HG03520 (cell line): ENCODE results near the gene GH1.
"Not testable (repeated sequence)": the region's sequence is repeated elsewhere in the genome, so short reads cannot be mapped to it uniquely, and the experiment has no call there.

Experiments
- ATAC-seq: cut with Tn5 transposase; IDR thresholded peaks from one replicate; pipeline ENCODE4 v1.9.1; 2021; ENCODE audit warnings: mild to moderate bottlenecking, moderate library complexity; ENCODE audit not compliant: unreplicated experiment

Gene GH1

DNA sequence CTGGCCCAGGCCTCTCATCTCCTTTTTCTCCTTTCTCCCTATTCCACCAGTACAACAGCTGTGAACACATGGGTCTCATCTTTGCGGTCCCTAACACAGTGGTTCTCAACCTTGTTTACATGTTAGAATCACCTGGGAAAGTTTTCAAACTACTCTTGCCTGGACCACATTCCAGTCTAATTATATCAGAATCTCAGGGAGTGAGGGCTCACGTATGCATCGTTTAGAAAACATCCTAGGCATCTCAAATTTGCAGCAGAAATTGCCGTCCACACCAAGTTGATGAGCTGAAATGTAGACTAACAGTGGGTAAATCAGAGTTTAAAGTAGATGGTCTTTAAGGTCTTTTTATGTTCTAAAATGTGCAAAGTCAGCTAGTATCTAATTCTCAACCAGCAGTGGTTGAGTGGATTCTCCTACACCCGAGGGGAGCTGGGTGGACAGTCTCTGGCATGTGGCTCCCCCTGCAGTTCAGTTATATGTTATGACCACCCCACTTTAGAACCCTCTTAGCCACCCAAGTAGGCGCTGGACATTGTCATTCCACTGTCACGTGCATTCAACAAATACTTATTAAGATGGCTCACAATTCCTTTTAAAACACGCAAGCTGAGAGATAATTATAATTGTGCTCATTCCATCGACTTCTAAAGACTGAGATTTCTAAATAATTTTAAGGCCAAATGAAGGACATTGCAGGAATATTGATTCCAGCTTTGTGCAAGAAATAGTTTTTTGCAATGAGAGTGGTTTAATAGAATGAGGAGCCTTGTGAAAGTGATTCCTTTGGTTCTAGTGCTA lies 48.9 kb downstream of the GH1 start:
- ATAC-seq = not testable (repeated sequence)
